HUES6 (cell line): ENCODE measurements around the gene CAPZB.
A peak's percentile ranks its signal among the peaks of the same experiment; 100 is the strongest.
"Not testable (repeated sequence)": the region's sequence is repeated elsewhere in the genome, so short reads cannot be mapped to it uniquely, and the experiment has no call there.

Experiments used
- H3K27ac ChIP-seq: 2 replicates; pipeline ENCODE4 v1.7.0; 2013; ENCODE audit warnings: low read depth, mild to moderate bottlenecking, low read length, inconsistent platforms
- H3K27me3 ChIP-seq: 2 replicates; pipeline ENCODE4 v1.6.1; 2013; ENCODE audit warnings: low read length; ENCODE audit not compliant: control insufficient read depth, insufficient read depth
- H3K36me3 ChIP-seq: 2 replicates; pipeline ENCODE4 v1.6.1; 2013; ENCODE audit warnings: low read length; ENCODE audit not compliant: control insufficient read depth, insufficient read depth
- H3K4me1 ChIP-seq: 2 replicates; pipeline ENCODE4 v1.6.1; 2013; ENCODE audit warnings: low read length; ENCODE audit not compliant: control insufficient read depth, insufficient read depth
- H3K4me3 ChIP-seq: 2 replicates; pipeline ENCODE4 v1.5.1; 2013; ENCODE audit warnings: low read depth, low read length
- H3K9ac ChIP-seq: one replicate; pipeline ENCODE4 v1.6.1; 2013; ENCODE audit warnings: mild to moderate bottlenecking, low read length
- H3K9me3 ChIP-seq: 2 replicates; pipeline ENCODE4 v1.6.1; 2013; ENCODE audit warnings: low read depth, low read length; ENCODE audit not compliant: control insufficient read depth, insufficient read depth

The CAPZB gene

DNA sequence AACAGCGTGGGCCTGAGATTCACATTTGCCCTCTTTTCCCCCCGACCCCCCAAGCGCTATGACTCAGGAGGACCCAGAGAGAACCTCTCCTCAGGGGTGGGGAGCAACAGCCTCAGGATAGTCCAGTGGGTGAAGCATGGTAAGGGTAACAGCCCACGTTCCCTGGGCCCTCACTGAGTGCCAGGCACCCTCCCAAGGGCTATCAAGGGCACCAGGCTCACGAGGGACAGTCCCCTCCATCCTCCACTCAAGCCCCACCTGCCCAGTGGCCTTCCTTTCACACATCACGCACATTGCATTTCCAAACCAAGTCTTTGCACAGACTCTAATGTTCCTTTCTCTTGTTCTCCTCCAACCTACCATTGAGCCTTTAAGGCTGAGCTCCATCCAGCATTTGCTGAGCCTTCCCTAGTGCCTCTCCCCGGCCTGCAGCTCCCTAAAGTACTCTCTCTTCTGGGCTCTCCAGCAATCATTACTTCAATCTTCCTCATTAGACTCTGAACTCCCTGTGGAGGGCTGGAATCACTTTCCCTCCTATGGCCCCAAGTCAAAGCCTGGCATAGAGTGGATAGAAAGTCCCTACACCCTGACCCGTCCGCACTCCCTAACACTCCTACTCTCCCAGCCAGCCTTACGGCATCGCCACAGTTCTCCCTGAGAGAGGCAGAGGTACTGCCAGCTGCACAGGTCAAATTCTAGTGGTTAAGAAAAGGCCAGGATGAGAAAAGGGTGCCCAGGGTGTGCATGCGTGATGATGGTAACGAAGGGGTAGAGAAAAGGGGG, 174.4 kb downstream of the CAPZB start:
- peaks cover 31% of the 10 kb centered on the region for H3K36me3 ChIP-seq
- no peak overlapping the region for H3K27ac ChIP-seq
- peak overlapping the region; percentile 97 for H3K4me3 ChIP-seq
- no peaks in the 10 kb centered on the region for H3K9me3 ChIP-seq
- H3K27me3 ChIP-seq = no peaks in the 10 kb centered on the region
- peaks cover 17% of the 10 kb centered on the region for H3K4me1 ChIP-seq
- peak overlapping the region; percentile 94 for H3K9ac ChIP-seq

DNA sequence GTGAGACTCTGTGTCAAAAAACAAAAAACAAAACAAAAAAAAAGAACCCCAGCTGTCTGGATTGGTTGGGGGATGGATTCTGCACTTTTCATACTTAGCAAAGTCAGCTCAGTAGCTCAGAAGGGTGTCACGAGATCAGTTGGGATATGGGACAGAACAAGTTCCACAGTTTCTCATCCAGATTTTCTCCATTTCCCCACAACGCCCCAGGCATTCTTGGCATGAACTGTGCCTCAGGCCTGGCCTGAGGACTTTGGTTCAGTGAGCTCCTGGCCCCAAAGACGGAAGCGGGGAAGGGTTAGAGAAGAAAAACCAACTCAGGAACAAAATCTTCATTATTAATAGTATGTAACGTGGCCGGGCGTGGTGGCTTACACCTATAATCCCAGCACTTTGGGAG, 175.3 kb downstream of the CAPZB start:
- H3K4me1 ChIP-seq = peaks cover 15% of the 10 kb centered on the region
- no peaks in the 10 kb centered on the region for H3K27me3 ChIP-seq
- no peak overlapping the region for H3K9ac ChIP-seq
- peaks cover 39% of the 10 kb centered on the region for H3K36me3 ChIP-seq
- no peak overlapping the region for H3K4me3 ChIP-seq
- H3K27ac ChIP-seq = no peak overlapping the region
- no peaks in the 10 kb centered on the region for H3K9me3 ChIP-seq

DNA sequence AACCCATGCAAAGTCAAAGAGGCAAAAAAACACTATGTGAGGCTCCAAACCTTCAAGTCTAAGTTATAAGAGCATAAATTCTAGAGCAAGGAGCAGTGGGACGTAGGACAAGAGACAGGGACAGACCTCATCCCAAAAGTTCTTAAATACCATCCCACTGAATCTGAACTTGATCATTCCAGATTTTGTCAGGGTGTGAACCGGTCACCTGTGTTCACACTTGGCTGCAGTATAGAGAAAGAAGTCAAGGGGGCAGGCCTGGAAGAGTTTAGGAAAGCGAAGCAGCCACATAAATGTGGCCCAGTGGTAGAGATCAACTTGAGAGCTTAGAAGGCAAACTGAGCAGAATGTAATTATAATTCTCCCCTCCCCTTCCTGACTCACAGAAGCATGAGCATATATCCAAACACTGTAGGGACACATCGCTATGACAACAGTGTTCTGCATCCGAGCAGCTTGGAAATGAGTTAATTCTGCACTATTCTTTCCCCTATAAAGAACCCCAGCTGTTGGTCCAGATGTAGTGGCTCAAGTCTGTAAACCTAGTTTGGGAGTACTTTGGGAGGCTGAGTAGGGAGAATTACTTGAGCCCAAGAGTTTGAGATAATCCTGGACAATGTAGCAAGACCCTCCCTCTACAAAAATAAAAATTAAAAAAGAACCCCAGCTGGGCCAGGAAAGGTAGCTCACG, 176.1 kb downstream of the CAPZB start:
- no peaks in the 10 kb centered on the region for H3K9me3 ChIP-seq
- peaks cover 46% of the 10 kb centered on the region for H3K36me3 ChIP-seq
- H3K27ac ChIP-seq = no peak overlapping the region
- peaks cover 14% of the 10 kb centered on the region for H3K4me1 ChIP-seq
- no peak overlapping the region for H3K9ac ChIP-seq
- H3K4me3 ChIP-seq = no peak overlapping the region
- H3K27me3 ChIP-seq = no peaks in the 10 kb centered on the region

DNA sequence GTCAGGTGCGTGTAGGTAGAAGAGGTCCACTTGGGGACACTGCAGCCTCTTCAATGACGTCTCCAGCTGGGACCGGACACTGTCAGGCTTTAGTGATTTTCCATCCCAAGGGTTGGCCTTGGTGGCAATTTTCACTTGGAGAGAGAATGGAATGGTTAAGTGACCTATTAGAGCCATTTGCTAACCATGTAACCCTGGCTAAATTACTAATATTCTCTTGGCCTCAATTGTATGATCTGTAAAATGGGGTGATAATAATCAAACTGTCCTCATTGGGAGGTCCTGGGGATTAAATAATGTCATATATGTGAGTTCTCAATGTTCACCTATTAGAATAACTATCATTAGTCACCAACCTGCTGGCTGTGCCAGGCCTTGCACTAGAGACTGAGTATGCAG, 176.8 kb downstream of the CAPZB start:
- H3K27ac ChIP-seq = no peak overlapping the region
- no peak overlapping the region for H3K9ac ChIP-seq
- H3K9me3 ChIP-seq = no peaks in the 10 kb centered on the region
- H3K36me3 ChIP-seq = peaks cover 54% of the 10 kb centered on the region
- H3K4me1 ChIP-seq = peaks cover 14% of the 10 kb centered on the region
- H3K4me3 ChIP-seq = no peak overlapping the region
- no peaks in the 10 kb centered on the region for H3K27me3 ChIP-seq

DNA sequence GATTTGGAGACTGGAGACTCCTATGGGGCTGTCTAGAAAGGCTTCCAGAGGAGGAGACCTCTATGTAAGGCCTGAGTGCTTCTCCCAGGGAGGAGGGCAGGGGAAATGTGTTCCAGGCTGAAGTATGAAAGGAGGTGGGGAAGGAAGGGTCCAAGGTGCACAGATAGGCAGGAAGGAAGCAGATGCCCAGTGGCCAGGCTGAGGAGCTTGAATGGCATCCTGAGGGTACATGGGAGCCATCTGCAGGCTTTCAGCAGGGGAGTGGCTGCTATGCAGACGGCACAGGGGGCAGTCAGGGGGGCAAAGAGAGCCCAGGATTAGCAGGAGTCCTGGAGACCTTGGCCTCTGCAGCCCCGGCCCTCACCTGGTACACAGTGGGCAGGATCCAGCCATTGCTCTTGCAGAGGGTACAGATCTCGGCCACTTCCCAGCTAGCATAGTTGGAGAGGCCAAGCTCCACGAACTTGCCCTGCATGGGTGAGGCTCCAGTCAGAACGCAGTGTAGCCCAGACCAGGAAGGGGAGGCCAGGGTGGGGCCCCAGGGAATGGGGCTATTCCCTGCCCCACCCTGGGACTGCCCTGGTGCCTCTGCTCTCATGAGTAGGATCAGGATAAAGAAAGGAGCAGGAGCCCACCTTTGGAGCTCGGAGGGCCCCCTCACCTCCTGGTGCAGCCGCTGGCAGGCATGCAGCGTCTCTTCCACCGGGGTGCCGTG, 177.4 kb downstream of the CAPZB start:
- H3K27ac ChIP-seq = no peak overlapping the region
- peaks cover 59% of the 10 kb centered on the region for H3K36me3 ChIP-seq
- no peaks in the 10 kb centered on the region for H3K9me3 ChIP-seq
- H3K4me1 ChIP-seq = peaks cover 11% of the 10 kb centered on the region
- no peak overlapping the region for H3K4me3 ChIP-seq
- no peaks in the 10 kb centered on the region for H3K27me3 ChIP-seq
- H3K9ac ChIP-seq = no peak overlapping the region

DNA sequence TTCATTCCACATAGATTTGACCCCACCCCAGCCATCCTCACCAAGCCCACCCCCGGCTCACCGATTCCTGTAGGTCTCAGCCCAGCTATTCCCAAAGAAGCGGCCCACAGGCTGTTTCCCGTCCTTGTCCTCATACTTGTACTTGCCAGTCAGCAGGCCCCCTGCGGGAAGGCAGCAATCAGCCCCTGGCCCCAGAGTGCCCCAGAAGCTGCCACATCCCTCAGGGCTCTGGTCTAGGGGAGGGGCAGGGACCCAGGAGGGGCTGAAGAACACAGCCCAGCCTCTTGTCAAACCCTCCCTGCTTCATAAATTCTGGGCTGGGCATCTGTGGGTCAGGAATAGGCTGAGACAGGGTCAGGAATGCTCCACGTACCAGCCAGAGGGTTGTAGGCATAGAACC, 178.4 kb downstream of the CAPZB start:
- Histone ChIP-seq H3K4me3 (no peak overlapping the region), H3K9me3 (no peaks in the 10 kb centered on the region), H3K27me3 (no peaks in the 10 kb centered on the region), H3K36me3 (peaks cover 66% of the 10 kb centered on the region), H3K27ac (no peak overlapping the region), H3K9ac (no peak overlapping the region), H3K4me1 (peaks cover 7% of the 10 kb centered on the region; the same call in 1 of the 2 replicates)

DNA sequence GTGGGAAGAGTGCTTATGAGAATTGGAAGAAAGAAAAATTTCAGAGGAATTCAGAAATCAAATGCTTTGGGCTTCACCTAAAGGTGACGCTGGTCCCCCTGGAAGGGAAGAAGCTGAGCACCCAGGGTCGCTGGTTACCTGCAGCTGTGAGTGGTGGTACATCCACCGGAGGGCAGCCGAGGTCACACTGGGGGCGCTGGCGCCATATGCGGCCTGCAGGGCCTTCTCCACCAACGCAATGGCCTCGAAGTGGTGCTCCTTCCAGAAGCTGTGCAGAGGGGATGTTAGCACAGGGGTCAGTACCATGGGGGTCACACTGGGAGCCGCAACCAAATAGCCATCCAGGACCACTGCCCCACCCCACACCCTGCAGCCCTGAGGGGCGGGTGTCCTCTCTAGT, 179.5 kb downstream of the CAPZB start:
- Histone ChIP-seq H3K36me3 (peaks cover 66% of the 10 kb centered on the region), H3K4me3 (no peak overlapping the region), H3K9ac (no peak overlapping the region)

DNA sequence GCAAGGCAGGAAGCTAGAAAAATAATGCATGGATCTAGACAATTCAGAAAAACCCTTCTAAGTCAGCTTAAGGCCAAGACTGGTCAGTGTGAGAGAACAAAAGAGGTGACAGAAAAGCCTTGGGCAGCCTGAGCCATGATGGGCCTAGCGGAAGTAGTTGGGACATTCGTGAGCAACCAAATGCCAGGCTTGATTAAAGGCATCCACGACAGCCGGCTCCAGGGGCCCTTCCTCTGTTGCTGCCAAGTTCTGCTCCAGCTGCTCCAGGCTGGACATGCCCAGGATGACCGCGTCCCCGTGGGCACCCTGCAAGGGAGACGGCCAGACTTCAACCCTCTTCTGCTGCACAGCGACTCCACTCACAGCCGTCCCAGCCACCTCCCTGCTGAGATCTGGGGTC, 181.3 kb downstream of the CAPZB start:
- H3K36me3 ChIP-seq = peaks cover 66% of the 10 kb centered on the region
- not testable (repeated sequence) for H3K4me3 ChIP-seq, H3K27me3 ChIP-seq, H3K9ac ChIP-seq, H3K4me1 ChIP-seq, H3K9me3 ChIP-seq, H3K27ac ChIP-seq

More for the DNA sequence above, 179.5 kb downstream of the CAPZB start:
- peaks cover 4% of the 10 kb centered on the region; the same call in 1 of the 2 replicates for H3K4me1 ChIP-seq
- H3K27ac ChIP-seq = no peak overlapping the region
- no peaks in the 10 kb centered on the region for H3K27me3 ChIP-seq
- no peaks in the 10 kb centered on the region for H3K9me3 ChIP-seq

DNA sequence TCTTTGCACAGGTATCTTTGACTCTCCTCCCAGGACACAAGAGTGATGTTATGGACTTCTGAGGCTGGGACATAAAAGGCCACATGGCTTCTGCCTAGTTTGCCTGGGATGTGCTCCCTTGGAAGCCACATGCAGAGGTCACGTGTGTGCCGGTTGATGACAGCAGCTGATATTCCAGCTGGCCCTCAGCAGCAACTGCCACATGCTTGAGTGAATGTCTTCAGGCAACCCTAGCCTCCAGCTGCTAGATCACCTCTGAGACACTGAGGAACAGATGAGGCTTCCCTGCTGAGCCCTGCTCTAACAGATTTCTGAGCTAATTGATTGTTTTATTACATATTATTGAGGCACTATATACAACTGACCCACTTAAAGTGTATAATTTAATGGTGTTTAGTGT, 185.1 kb downstream of the CAPZB start:
- Histone ChIP-seq H3K9me3 (peaks cover 16% of the 10 kb centered on the region), H3K9ac (no peak overlapping the region), H3K4me3 (no peak overlapping the region), H3K36me3 (peaks cover 32% of the 10 kb centered on the region), H3K27me3 (no peaks in the 10 kb centered on the region), H3K27ac (no peak overlapping the region), H3K4me1 (no peaks in the 10 kb centered on the region)

DNA sequence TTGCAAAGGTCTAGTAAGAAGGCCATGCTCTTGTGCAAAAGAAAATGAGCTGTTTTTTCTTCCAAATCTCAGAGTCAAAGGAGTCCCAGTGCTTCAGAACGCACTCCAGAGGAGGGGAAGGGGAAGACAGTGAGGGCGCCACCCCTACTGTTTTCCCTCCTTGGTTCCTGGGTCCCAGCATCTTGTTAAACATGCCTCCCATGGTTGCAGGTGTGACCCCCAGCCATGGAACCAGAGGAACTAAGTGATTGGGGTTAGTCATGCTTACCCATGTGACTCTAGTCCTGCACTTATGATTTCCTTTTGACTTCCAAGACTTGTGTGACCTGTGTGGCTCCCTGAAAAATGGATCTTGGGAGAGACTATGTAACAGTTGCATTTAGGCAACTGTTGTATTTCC, 190.7 kb downstream of the CAPZB start:
- H3K4me3 ChIP-seq = no peak overlapping the region
- peaks cover 3% of the 10 kb centered on the region; the same call in 1 of the 2 replicates for H3K36me3 ChIP-seq
- peaks cover 7% of the 10 kb centered on the region; the same call in 1 of the 2 replicates for H3K27me3 ChIP-seq
- H3K9me3 ChIP-seq = peaks cover 39% of the 10 kb centered on the region
- H3K4me1 ChIP-seq = no peaks in the 10 kb centered on the region
- no peak overlapping the region for H3K9ac ChIP-seq
- no peak overlapping the region for H3K27ac ChIP-seq

DNA sequence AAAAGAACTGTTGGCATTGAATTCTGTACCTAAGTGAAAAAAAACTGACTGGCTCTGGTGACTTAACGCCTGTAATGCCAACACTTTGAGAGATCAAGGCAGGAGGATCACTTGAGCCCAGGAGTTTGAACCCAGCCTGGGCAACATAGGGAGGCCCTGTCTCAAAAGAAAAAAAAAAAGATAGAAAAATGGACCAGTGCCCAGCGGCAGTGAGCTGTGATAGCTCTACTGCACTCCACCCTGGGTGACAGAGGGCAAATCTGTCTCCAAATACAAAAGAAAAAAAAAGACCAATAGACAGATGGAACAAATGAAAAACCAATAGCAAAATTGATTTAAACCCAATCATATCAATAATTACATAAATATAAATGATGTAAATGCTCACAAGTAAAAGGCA, 196.1 kb downstream of the CAPZB start:
- no peaks in the 10 kb centered on the region; the same call in 1 of the 2 replicates for H3K36me3 ChIP-seq
- peak overlapping the region; percentile 57 for H3K4me3 ChIP-seq
- no peak overlapping the region for H3K27ac ChIP-seq
- H3K9me3 ChIP-seq = peaks cover 13% of the 10 kb centered on the region
- peaks cover 27% of the 10 kb centered on the region for H3K27me3 ChIP-seq
- H3K4me1 ChIP-seq = no peaks in the 10 kb centered on the region
- H3K9ac ChIP-seq = no peak overlapping the region
